ENCODE data around the gene BBS2. TPM values are rescaled to one million over a fixed set of nuclear protein-coding genes. Genes with fewer than 3 reads are reported as not detected.
"Not testable (repeated sequence)": the region's sequence is repeated elsewhere in the genome, so short reads cannot be mapped to it uniquely, and the experiment has no call there.

BBS2 gene
- total RNA-seq, 2 experiments from 2014 or later, result 16.1 to 17.6 TPM

DNA sequence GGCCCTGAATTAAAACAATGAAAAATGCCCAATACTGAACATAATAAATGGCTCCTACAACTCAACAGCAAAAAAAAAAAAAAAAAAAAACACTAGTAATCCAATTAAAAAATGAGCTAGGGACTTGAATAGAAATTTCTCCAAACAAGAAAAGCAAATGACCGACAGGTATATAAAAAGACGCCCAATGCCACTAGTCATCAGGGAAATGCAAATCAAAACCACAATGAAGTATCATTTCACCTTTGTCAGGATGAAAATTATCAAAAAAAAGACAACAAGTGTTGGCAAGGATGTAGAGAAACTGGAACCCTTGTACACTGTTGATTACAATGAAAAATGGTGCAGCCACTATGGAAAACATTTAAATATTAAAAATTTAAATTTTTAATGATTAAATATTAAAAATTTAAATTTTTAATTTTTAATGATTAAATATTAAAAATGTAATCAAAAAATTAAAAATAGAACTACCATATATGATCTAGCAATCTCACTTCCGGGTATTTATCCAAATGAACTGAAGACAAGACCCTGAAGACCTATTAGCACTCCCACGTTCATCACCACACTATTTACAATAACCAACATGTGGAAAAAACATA lies 28.1 kb downstream of the BBS2 start:
- CTCF ChIA-PET, result no interaction called here

DNA sequence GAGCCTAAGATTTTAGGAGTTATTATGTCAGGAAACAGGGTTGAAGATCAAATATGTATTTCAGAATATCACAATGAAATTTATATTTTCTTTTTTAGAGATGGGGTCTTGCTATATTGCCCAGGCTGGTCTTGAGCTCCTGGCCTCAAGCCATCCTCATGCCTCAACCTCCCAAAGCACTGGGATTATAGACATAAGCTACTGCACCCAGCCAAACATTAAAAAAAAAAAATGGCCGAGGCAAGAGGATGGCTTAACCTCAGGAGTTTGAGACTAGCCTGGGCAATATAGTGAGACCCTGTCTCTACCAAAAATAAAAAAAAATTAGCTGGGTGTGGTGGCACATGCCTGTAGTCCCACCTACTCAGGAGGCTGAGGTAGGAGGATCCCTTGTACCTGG lies 31.0 kb downstream of the BBS2 start:
- H3K4me3 Mint-ChIP-seq; ATAC-seq; H3K36me3 Mint-ChIP-seq (ENCODE audit: low read depth); intact Hi-C loops (cut with micrococcal nuclease); H3K9me3 Mint-ChIP-seq; DNase-seq; H3K27ac Mint-ChIP-seq; H3K27me3 Mint-ChIP-seq; H3K4me1 Mint-ChIP-seq (ENCODE audit: low read depth): not testable (repeated sequence)
- ChIA-PET POLR2A (interaction anchor here (1.1 kb wide), 1 partner anchor 37 kb away, joined by 3 read pairs; no protein-coding TSS in a partner anchor), CTCF (interaction anchor here (1.8 kb wide), 1 partner anchor 9 kb away, joined by 5 read pairs; no protein-coding TSS in a partner anchor)

More for the DNA sequence above, 28.1 kb downstream of the BBS2 start:
- H3K9me3 Mint-ChIP-seq, result no peaks in the 10 kb centered on the region
- DNase-seq (no peak), ATAC-seq (no peak)
- H3K27me3 Mint-ChIP-seq, result no peaks in the 10 kb centered on the region
- intact Hi-C loops (cut with micrococcal nuclease), result no loop called here
- TF ChIP-seq, protein P1, sequence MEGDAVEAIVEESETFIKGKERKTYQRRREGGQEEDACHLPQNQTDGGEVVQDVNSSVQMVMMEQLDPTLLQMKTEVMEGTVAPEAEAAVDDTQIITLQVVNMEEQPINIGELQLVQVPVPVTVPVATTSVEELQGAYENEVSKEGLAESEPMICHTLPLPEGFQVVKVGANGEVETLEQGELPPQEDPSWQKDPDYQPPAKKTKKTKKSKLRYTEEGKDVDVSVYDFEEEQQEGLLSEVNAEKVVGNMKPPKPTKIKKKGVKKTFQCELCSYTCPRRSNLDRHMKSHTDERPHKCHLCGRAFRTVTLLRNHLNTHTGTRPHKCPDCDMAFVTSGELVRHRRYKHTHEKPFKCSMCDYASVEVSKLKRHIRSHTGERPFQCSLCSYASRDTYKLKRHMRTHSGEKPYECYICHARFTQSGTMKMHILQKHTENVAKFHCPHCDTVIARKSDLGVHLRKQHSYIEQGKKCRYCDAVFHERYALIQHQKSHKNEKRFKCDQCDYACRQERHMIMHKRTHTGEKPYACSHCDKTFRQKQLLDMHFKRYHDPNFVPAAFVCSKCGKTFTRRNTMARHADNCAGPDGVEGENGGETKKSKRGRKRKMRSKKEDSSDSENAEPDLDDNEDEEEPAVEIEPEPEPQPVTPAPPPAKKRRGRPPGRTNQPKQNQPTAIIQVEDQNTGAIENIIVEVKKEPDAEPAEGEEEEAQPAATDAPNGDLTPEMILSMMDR (IDR thresholded peaks at IDR 0.05), result no peak
- H3K36me3 Mint-ChIP-seq (ENCODE audit: low read depth), result peaks cover 5% of the 10 kb centered on the region
- no peaks in the 10 kb centered on the region for H3K4me1 Mint-ChIP-seq (ENCODE audit: low read depth)
- H3K4me3 Mint-ChIP-seq, result no peak overlapping the region
- POLR2A ChIA-PET, result no interaction called here
- no peak overlapping the region for H3K27ac Mint-ChIP-seq

DNA sequence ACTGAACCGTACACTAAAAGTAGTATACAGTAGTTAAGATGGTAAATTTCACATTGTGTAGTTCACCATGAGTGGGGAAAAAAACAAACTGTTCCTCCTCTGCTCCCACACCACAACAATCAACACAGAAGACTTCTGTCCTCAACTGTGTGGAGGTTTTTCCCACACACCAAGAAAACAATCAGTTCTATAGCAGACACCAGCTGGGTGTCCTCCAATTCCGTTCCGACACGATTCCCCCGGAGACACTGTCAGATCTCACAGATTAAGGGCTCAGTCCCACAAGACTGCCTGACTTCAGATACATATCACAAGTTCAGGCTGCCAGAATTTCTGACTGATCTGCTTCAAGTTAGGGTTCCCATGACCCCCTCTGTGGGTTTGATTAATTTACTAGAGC lies 31.8 kb downstream of the BBS2 start:
- TF ChIP-seq, protein P1 (IDR thresholded peaks at IDR 0.05), result no peak
- CTCF ChIA-PET, result interaction anchor here (0.7 to 1.8 kb wide), 3 partner anchors 8 to 27 kb away, joined by 3 to 5 read pairs (median 3); no protein-coding TSS in a partner anchor
- H3K36me3 Mint-ChIP-seq (ENCODE audit: low read depth), result peaks cover 3% of the 10 kb centered on the region
- H3K9me3 Mint-ChIP-seq, result no peaks in the 10 kb centered on the region
- H3K4me1 Mint-ChIP-seq (ENCODE audit: low read depth), result no peaks in the 10 kb centered on the region
- DNase-seq, result no peak
- H3K27me3 Mint-ChIP-seq, result no peaks in the 10 kb centered on the region
- ATAC-seq, result no peak
- intact Hi-C loops (cut with micrococcal nuclease), result no loop called here
- POLR2A ChIA-PET, result no interaction called here
- no peak overlapping the region for H3K27ac Mint-ChIP-seq
- no peak overlapping the region for H3K4me3 Mint-ChIP-seq

DNA sequence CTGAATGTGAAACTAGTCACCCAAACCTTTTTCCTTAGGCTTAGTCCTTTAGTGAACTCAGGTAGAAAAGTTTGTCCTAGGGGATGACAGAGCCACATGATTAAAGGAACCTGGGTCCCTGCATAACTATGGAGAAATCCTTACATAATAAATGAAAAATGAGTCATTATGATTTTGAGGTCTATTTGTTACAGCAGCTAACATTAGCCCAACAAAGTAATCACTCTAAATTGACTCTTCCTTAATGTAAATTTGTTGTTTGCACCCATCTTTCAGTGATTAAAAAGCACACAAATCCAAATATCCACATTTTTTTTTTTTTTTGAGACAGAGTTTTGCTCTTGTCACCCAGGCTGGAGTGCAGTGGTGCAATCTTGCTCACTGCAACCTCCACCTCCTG lies 36.4 kb downstream of the BBS2 start:
- Mint-ChIP-seq H3K4me3 (no peak overlapping the region), H3K4me1 (ENCODE audit: low read depth) (peaks cover 9% of the 10 kb centered on the region), H3K36me3 (ENCODE audit: low read depth) (peaks cover 13% of the 10 kb centered on the region), H3K27me3 (no peaks in the 10 kb centered on the region), H3K27ac (no peak overlapping the region), H3K9me3 (no peaks in the 10 kb centered on the region)
- TF ChIP-seq, protein P1 (IDR thresholded peaks at IDR 0.05), result no peak
- ChIA-PET CTCF (interaction anchor here (0.7 kb wide), 1 partner anchor 34 kb away, joined by 3 read pairs; no protein-coding TSS in a partner anchor), POLR2A (no interaction called here)
- no peak for ATAC-seq
- intact Hi-C loops (cut with micrococcal nuclease), result no loop called here
- no peak for DNase-seq

DNA sequence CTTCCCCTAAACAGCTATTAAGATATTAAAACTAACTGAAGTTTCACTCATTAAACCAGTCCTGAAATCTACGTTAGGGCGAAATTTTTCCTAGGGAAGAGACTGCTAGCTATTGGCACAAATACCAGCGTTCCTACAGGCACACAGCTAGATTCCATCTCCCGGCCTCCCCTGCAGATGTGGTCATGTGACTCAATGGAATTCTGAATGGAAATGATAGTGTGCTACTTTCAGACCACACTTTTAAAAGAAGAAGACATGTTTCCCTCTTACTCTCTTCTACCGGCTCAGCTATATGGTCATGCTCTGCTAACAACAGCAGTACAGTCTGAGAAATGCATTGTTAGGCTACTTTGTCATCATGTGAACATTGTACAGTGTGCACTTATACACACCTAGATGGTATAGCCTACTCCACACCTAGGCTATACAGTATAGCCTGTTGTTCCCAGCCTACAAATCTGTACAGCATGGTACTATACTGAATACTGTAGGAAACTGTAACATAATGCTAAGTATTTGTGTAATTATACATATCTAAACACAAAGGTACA lies 37.1 kb downstream of the BBS2 start:
- no peak for ATAC-seq
- Mint-ChIP-seq H3K36me3 (ENCODE audit: low read depth) (peaks cover 13% of the 10 kb centered on the region), H3K4me3 (no peak overlapping the region), H3K27me3 (no peaks in the 10 kb centered on the region), H3K27ac (no peak overlapping the region), H3K4me1 (ENCODE audit: low read depth) (peaks cover 13% of the 10 kb centered on the region), H3K9me3 (no peaks in the 10 kb centered on the region)
- TF ChIP-seq, protein P1 (IDR thresholded peaks at IDR 0.05), result no peak
- intact Hi-C loops (cut with micrococcal nuclease), result no loop called here
- ChIA-PET POLR2A (interaction anchor here (1.7 kb wide), 1 partner anchor 30 kb away, joined by 3 read pairs; no protein-coding TSS in a partner anchor), CTCF (interaction anchor here (0.7 kb wide), 1 partner anchor 34 kb away, joined by 3 read pairs; no protein-coding TSS in a partner anchor)
- no peak for DNase-seq
